HG02840 (cell line): Measurements from ENCODE around the gene MYO1A.
"Not testable (repeated sequence)": the region's sequence is repeated elsewhere in the genome, so short reads cannot be mapped to it uniquely, and the experiment has no call there.

Experiments
- ATAC-seq: cut with Tn5 transposase; IDR thresholded peaks from one replicate; pipeline ENCODE4 v1.9.1; 2021; ENCODE audit warnings: mild to moderate bottlenecking, moderate library complexity, moderate number of reproducible peaks; ENCODE audit not compliant: unreplicated experiment, low FRiP score

MYO1A gene

GRCh38 chr12:57048423-57049118 lies 1.4 kb downstream of the MYO1A start:
- ATAC-seq, result no peak

GRCh38 chr12:57047981-57048380 lies 1.9 kb downstream of the MYO1A start:
- no peak for ATAC-seq

- no peak for ATAC-seq
Measured at GRCh38 chr12:57046947-57047890, 2.7 kb downstream of the MYO1A start.

GRCh38 chr12:57046086-57046791 lies 3.7 kb downstream of the MYO1A start:
- no peak for ATAC-seq

GRCh38 chr12:57044889-57045288 lies 5.0 kb downstream of the MYO1A start:
- no peak for ATAC-seq

- no peak for ATAC-seq
Measured at GRCh38 chr12:57044468-57044867, 5.5 kb downstream of the MYO1A start.

- no peak for ATAC-seq
Measured at GRCh38 chr12:57042695-57043094, 7.2 kb downstream of the MYO1A start.

GRCh38 chr12:57040750-57041149 lies 9.2 kb downstream of the MYO1A start:
- ATAC-seq, result no peak

GRCh38 chr12:57040211-57040610 lies 9.7 kb downstream of the MYO1A start:
- no peak for ATAC-seq

- no peak for ATAC-seq
Measured at GRCh38 chr12:57039016-57039798, 10.7 kb downstream of the MYO1A start.

- no peak for ATAC-seq
Measured at GRCh38 chr12:57037264-57037663, 12.7 kb downstream of the MYO1A start.

GRCh38 chr12:57033431-57033830 lies 16.5 kb downstream of the MYO1A start:
- no peak for ATAC-seq

- no peak for ATAC-seq
Measured at GRCh38 chr12:57031789-57032188, 18.1 kb downstream of the MYO1A start.

GRCh38 chr12:57031138-57031725 lies 18.7 kb downstream of the MYO1A start:
- ATAC-seq, result no peak

- ATAC-seq, result no peak
Measured at GRCh38 chr12:57029457-57029856, 20.5 kb downstream of the MYO1A start.

GRCh38 chr12:57027805-57028153 lies 22.1 kb downstream of the MYO1A start:
- ATAC-seq, result no peak

- ATAC-seq, result no peak
Measured at GRCh38 chr12:57027011-57027804, 22.7 kb downstream of the MYO1A start.

GRCh38 chr12:57025196-57025595 lies 24.7 kb downstream of the MYO1A start:
- no peak for ATAC-seq

- not testable (repeated sequence) for ATAC-seq
Measured at GRCh38 chr12:57022324-57022723, 27.6 kb downstream of the MYO1A start.
